ENCODE results near the gene CCN6. TPM values are rescaled to one million over a fixed set of nuclear protein-coding genes. Genes with fewer than 3 reads are reported as not detected.

CCN6 gene
- total RNA-seq, result not detected

DNA sequence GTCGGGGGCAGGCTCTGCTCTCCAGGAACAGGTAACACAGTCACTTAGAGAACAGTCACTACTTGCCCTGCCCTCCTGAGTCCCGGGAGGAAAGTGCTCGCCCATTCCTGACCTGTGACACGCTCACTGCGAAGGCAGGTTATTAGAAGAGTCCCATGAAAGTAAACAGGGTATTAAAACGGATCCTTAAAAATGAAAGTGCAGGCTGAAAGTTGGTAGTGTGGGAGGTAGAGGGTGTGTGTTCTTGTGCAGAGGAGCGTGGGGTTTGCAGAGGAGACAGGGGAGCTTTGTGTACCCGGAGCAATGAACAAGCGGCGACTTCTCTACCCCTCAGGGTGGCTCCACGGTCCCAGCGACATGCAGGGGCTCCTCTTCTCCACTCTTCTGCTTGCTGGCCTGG is at the start of gene CCN6:
TSS of gene CCN6 (plus strand) at position 104 of the 400 bp plus-strand sequence. CDS start at position 358, 254 bp downstream.

GRCh38 chr6:112087136-112087911 is 33.4 kb downstream of the CCN6 start, which contains the start of the genes FAM229B and TUBE1:
Gene FAM229B, plus strand, starts transcription at chr6:112087591. Its CDS starts 11,693 bp downstream, at chr6:112099284.
Gene TUBE1, minus strand, starts transcription at chr6:112087482. Its CDS starts 48 bp downstream, at chr6:112087434.

Other genes starting within 250 kb of the CCN6 start
- gene FYN, start 180.7 kb upstream of the CCN6 start, total RNA-seq, result 350 TPM
- 45.2 TPM for gene TUBE1, start 33.4 kb downstream of the CCN6 start, total RNA-seq
- gene FAM229B, start 33.5 kb downstream of the CCN6 start, total RNA-seq, result 32.5 TPM
- gene LAMA4, start 200.5 kb downstream of the CCN6 start, total RNA-seq, result 41.5 TPM